HEK293 (cell line): ENCODE results near the gene GUCA1C.

Experiments
- ZBTB7A ChIP-seq: fragments of 450-650 bp; formaldehyde crosslinking; IDR thresholded peaks from 2 replicates; pipeline ENCODE4 v1.5.1; 2016; ENCODE audit warnings: low read depth, missing biosample characterization, missing genetic modification characterization
- ZNF629 ChIP-seq: fragments of 450-650 bp; formaldehyde crosslinking; IDR thresholded peaks from 2 replicates; pipeline ENCODE4 v1.5.1; 2017; ENCODE audit warnings: missing biosample characterization, missing genetic modification characterization
- ZSCAN5A ChIP-seq: fragments of 450-650 bp; formaldehyde crosslinking; IDR thresholded peaks from 2 replicates; pipeline ENCODE4 v1.5.1; 2016; ENCODE audit warnings: missing biosample characterization, missing genetic modification characterization

- no peak for TF ChIP-seq ZNF629
- no peak for TF ChIP-seq ZBTB7A (tag by site-specific recombination)
- TF ChIP-seq ZSCAN5A (tag by site-specific recombination): no peak
Observed at GRCh38 chr3:108877901-108878300, 75.8 kb downstream of the GUCA1C start.
